GM18502 (cell line): ENCODE measurements around the gene ORC5.
"Not testable (repeated sequence)": the region's sequence is repeated elsewhere in the genome, so short reads cannot be mapped to it uniquely, and the experiment has no call there.

Experiments
- ATAC-seq: cut with Tn5 transposase; IDR thresholded peaks from one replicate; pipeline ENCODE4 v1.9.1; 2021; ENCODE audit warnings: mild to moderate bottlenecking; ENCODE audit not compliant: unreplicated experiment, poor library complexity

Gene ORC5

DNA sequence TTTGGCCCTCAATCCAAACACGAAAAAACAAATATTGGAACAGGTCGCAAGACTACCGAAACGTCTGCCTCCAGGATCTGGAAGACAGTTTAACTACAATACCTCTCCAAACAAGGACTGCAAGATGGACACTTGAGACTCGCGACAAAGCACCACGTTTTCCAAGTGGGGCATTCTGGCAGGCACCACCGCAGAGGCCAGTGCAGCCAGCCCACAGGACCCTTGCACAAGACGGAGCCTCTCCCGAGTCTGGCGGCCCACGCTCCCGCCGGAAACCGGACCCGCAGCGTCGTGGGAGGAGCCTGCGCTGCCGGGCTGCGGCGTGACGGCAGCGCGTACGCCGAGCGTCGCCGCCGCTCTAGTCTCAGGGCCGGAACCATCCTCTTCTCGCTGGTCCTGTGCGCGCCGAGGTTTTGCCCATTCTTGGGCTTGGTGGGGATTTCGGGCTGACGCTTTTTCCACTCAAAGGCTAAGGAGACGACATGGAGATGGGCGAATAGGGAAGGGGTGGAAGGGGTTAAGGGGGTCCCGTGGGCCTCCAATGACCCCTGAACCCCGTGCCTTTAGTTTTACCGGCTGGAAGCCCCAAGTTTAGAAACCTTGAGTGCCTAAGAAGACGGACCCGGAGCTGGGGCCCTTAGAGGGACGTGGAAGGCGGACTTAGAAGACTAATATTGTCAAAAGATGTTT lies at the start of gene ORC5:
TSS of gene ORC5 (minus strand) at position 283 of the 690 bp plus-strand sequence. CDS start at position 174, 109 bp downstream.
- peak; percentile 99 for ATAC-seq

DNA sequence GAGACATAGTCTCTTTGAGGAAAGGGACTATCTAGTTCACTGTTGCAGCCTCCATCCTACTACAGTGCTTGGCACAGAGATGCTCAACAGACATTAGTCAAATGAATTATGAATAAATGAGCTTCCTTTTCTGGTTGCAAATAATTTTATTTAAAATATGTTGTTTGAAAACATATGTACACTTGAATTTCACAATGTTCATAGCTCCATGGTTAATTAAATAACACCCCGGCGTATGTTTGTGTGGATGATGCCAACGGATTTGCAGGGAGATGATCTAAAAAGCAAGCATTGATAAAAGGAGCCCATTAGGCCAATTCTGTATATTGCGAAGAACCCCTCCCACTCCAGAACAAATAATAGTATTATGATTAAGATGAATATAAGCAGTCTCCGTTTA lies 47.8 kb upstream of the ORC5 start:
- no peak for ATAC-seq

DNA sequence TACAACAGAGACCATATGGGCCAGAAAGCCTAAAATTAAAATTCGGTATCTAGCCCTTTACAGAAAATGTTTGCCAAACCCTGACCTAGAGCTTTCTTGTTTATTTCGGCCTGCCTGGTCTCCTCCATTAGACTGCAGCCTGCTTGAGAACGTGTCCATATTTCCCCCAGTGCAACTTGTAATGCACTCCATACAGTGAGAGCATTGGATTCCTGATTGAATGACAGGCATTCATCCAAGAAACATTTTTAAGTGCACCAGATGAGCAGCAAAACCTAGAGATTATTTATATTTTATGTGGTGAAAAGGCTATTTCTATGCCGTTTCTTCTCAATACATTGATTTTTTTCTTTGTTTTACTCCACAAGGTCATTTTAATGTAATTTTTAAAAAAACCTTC lies 47.4 kb upstream of the ORC5 start:
- ATAC-seq, result no peak

DNA sequence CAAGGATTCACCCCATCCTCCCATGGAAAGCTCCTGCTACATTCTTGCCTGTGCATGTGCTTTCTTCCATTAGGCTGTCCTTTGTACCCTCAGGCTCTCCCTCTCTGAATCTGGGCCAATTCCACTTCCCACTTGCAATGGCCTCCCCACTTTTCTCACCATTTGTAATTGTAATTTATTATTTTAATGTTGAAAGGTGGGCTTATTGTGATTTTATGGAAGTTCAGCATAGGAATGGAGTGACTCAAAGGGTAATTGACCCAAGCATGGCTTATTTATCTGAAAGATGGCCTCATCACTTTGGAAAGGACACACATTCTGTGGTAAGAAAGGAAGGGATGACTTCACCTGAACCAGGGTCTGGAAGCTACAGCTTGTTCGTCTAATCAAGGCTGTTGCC lies 46.9 kb upstream of the ORC5 start:
- ATAC-seq, result no peak

DNA sequence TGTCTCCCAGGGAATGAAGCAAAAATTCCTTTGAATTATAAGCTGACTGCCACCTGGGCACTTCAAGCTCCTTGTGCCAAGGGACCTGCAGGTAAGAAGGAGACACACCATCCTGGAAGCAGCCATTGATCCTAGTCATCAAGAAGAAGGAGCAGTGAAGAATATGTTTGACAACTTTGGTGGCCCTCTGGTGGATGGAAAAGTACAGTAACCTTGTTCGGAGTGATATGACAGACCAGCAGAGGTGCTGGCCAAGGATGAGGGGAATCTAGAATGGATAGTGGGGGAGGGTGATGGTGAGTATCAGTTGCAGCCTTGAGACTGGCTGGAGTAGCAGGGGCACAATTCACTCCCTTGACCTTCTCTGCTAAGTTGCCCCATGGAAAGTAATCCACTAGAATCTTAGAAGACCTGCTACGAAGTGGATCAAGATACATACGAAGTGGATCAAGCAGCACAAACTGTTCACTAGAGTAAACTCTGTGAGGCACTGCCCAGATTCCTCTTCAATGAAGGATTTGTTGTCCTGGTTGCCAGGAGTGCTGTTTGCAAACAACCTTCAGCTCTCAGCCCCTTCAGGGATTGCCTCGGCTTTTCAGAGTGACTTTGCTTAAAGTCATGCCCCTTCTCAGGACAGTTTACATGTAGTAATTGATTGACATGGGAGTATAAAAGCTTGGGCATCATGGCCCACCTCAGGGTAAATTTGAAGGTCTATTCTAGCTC lies 44.8 kb upstream of the ORC5 start:
- no peak for ATAC-seq

DNA sequence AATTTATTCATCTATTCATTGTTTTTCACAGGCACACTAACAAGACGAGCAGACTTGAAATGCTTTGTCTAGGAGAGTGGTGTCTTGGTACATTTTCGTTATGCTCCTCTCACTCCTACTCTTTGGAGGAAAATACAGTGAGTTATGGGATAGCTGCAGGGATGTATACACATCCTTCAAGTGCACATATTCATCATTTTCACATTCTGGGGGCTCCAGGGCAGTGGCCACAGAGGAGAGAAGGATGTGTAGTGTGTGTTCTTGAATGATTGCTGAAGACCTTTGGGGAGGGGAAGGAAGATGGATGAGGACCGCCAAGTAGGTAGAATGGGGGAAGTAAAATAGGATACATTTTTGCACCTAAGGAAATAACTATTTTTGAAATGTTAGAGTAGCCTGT lies 34.8 kb upstream of the ORC5 start:
- ATAC-seq, result no peak

DNA sequence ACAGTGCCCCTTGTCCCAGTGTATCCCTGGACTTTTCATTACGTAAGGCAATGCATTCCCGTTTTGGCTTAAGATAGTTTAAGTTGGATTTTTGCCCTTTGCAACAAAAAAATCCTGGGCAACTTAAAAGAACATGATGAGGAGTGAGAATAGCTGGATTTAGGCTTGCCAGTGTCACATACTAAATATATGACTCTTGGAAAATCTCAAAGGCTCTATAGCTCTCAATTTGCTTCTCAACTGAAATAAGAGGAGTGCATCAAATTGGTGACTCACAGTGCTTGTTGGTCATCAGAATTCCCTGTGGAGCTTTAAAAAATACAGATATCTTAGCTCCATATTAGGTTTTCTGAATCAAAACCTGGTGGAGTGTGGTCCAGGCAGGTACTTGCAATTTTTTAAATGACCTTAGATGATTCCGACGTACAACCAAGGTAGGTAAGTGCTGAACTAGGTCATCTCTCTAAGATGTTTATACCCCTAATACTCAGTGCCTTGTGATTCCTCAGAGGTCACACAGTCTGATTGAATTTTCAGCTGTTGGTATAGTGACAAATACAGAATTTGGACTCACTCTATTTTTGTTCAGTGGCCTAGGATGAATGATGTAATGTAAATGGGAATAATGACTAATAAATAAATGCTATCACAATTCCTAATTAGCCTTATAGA lies 33.9 kb upstream of the ORC5 start:
- ATAC-seq, result no peak

DNA sequence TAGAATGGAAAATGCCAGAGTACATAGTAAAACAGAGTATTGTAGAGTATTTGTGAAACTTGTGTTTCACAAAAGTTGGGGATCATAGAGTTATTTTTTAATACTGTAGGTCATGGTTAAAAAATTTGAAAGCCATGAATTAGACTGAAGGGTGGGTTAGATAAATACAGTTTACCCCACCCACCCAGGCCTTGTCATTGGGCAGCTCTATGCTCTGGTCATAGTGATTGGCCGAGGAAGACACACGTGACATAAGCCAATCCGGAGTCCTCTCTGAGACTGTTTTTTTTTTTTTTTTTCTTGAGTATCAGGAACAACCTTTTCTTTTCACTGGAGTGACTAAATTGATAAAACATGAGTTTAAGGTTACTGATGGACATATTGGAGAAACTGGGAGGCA lies 33.3 kb upstream of the ORC5 start:
- ATAC-seq, result no peak

DNA sequence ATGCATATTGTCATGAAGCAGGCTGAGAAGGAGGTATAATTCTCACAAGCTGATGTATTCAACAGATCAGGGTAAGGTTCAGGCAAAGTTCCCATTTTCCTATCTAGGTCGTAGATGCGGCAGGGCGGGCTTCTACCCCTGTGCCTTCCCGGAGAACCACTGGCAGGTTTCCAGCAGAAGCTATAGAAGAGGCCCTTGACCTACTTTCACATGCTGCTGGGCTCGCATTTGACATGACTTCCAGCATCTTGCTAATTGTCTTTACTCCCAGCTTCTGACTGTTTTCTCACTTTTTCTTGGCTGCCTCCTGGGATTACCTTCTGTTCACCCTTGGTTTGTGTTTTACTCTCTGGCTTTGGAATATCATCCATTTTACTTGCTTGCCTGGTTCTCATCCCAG lies 32.6 kb upstream of the ORC5 start:
- no peak for ATAC-seq

DNA sequence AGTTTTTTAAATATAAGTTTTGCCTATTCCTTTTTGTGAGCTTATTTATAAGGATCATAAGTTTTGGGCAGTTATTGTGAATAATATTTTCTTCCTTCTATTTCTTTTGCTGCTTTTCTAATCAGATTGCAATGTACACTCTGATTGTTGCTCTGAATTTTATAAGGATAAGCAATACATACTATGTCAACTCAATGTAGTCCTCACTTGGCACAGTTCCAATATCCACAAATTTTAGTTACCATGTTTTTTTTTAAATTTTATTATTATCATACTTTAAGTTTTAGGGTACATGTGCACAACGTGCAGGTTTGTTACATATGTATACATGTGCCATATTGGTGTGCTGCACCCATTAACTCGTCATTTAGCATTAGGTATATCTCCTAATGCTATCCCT lies 27.2 kb upstream of the ORC5 start:
- ATAC-seq, result not testable (repeated sequence)

DNA sequence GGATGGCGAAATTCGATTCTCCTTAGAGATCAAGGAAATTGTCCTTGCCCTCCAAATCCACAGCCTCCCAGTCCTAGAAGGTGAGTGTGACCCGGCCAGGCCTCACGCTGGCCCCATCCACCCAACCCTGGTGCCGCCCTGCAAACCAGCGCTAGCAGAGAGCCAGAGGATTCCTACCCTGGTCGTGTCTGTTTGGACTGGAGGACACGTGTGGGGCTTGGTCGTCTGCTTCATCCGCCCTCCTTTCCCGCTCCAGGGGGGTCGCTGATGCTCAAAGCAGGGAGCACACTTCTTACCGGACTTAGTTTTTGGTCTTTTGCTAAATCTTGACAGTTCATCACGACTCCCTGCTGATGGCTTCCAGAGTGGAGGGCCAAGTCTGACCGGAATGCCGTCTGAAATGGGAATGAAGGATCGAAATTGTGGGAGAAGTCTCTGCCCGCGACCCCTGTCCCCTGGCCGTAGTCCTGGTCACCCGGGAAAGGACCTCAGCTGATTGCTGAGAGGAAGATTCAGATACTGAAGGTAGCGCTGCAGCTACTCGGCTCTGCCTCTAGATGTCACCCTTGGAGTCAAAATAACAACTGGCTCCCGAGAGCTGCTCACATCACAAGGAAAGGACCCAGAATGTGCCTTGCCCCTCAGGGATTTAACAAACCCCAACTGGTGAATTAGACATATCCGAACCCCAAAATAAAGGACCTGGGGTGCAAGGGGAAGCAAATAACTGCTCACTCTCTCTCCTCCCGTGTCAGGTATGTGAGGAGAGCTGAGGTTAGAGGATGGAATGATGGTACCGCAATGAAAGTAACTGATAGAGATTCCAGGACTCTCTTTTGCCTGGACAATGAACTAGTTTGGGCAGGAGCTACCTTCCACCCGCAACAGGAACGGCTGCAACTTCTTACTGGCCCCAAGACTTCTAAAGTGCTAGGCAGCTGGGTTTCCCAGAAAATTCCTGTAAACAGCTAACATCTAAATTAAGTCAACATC lies 23.5 kb upstream of the ORC5 start:
- ATAC-seq, result peak; percentile 97

DNA sequence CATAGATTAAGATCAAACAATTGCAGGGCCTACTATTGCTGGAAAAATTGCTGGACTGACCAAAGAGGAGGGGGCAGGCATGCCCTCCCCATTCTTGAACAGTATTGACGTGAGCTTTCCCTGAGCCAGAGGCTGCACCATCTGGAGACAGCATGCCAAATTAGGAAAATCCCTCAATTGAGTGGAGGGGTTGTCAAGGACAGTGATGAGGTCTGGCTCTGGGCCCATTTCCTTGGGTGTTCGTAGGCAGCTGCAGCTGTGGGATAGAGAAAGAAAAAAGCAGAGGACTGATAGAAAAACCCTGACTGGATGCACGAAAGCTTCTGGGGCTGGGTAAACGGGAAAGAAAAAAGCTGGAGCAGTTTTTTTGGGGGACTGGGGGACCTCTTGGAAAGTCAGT lies 22.8 kb upstream of the ORC5 start:
- no peak for ATAC-seq

DNA sequence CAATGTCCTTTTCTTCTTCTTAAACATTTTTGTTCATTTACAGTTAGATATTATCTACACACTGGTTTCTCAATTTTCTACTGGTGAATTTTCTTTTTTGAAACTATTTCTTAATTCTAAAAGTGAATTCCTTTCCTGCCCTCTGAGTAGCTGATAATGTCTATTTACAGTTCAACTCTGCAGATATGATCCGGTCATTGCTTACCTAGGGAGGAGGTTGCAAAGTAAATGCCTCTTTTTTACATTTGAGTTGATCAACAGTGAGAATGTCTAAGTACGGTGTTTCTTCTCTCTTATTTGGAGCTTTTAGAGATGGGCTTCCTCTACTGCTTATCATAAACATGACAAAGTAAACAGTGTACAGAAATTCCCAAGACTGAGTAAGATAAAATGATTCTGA lies 20.6 kb upstream of the ORC5 start:
- no peak for ATAC-seq

DNA sequence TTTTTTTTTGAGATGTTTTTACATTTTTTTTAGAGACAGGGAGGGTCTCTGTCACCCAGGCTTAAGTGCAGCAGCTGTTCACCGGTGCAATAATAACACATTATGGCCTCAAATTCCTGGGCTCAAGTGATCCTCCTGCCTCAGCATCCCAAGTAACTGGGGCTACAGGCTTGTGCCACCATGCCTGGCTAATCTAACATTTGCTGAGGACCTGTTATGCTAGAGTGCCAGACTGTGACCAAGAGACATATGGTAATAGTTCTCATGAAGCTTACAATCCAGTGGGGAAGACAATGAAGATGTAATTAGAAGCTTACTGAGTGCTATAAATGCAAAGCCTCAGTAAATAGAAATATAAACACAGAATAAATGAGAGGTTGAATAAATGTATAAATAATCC lies 17.6 kb upstream of the ORC5 start:
- ATAC-seq, result no peak

DNA sequence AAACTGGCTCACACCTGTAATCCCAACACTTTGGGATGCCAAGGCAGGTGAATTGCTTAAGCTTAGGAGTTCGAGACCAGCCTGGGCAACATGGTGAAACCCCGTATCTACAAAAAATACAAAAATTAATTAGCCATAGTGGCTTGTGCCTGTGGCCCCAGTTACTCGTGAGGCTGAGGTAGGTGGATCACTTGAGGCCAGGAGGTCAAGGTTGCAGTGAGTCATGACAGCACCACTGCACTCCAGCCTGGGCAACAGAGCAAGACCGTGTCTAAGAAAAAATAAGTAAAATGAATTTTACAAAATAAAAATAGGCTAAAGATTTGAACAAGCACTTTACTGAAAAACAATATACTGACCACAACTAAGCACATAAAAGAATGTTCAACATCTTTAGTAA lies 9.8 kb upstream of the ORC5 start:
- no peak for ATAC-seq

DNA sequence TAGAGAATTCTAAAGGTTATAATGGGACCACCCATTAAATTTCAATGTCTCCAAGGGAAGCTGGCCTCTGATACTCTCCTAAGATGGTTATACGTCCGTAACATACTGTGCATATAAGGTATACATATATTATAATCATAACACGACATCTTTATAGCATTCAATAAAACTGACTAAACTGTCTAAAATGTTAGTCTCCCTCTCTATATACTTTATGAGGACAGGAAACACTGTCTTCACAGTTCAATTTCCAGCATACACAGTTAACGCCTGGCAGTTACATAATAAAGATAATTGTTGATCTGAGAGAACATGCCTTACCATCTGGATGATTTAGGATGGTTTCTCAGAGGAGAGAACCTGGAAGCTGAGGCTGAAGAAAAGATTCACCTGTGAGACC lies 1.2 kb upstream of the ORC5 start:
- no peak for ATAC-seq

DNA sequence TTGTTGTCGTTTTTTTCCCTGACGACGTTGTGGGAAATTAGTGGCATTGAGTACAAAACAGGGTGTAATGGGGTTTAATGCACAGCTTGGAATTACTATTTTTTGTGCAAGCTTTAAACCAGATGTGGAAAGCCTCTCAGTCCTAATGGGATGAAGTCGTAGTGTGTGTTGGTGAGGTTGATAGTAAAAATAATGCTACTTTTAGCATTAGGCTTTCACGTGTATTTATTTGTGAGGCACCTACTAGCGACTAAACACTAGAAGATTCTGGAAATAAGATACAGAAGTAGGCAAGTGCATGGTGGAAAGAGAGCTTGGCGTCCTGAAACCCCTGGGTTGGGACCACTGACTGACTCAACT lies 588 bp upstream of the ORC5 start:
- ATAC-seq, result no peak

DNA sequence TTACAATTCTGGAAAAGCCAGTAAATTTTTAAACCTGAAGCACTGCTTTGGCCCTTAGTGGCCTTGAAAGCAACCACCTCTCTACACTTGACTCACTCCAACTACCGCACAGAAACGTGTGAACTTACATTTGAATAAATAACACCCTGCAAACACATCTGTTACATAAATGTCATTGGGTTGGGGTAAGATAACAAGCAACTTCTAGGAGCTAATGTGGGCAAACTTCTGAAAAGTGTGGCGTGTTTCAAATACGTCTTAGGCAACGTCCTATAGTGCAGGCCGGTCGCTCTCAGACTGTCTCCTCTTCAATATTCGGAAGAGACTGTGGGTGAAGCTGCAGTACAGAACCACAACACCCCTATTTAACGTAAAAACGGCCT lies 474 bp downstream of the ORC5 start:
- peak; percentile 40 for ATAC-seq

DNA sequence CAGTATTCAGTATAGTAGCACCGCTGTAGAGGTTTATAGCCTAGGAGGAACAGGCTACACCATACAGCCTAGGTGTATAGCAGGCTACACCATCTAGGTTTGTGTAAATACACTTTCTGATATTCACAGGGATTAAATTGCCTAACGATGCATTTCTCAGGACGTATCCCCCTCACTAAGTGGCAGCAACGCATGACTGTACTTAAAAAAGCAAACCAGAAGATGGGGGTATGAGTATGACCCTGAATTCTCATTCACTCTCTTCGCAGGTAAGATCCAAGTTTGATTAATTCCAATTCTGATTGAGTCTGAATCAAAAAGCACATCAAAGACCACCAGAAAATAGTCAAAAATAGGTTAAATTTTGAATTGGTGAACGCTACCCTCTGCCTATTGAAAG lies 972 bp downstream of the ORC5 start:
- no peak for ATAC-seq

DNA sequence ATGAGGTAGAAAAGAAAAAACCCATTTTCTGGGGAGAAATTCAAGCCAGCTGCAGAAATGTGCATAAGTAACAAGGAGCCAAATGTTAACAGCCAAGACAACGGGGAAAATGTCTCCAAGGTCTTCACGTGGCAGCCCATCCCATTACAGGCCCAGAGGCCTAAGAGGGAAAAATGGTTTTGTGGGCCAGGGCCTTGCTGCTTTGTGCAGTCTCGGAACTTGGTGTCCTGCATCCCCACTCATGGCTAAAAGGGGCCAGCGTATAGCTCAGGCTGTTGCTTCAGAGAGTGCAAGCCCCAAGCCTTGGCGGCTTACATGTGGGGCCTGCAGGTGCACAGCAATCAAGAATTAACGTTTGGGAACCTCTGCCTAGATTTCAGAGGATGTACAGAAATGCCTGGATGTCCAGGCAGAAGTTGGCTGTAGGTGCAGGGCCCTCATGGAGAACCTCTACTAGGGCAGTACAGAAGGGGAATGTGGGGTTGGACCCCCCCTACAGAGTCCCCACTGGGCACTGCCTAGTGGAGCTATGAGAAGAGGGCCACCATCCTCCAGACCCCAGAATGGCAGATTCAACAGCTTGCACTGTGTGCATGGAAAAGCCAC lies 9.0 kb downstream of the ORC5 start:
- no peak for ATAC-seq
